Right atrium auricular region (tissue), 2 donors: ENCODE results near the gene ARF1. TPM values are rescaled to one million over a fixed set of nuclear protein-coding genes. Genes with fewer than 3 reads are reported as not detected.

Experiments
- DNase-seq: peaks from one replicate; pipeline ENCODE4 v3.0.0-alpha.2; 2019; ENCODE audit warnings: low spot score
- H3K27ac ChIP-seq, 2 donors: fragments of 200-600 bp; sonication (generic); 1 replicate in 1 of 2; 2 replicates in 1 of 2; pipeline ENCODE4 v1.5.1; 2016 to 2019
- H3K27me3 ChIP-seq, 2 donors: fragments of 200-600 bp; sonication (generic); one replicate each; pipeline versions ENCODE4 v1.5.1 to v1.6.0; 2017 to 2019
- H3K36me3 ChIP-seq: fragments of 200-600 bp; sonication (generic); one replicate; pipeline ENCODE4 v1.5.1; 2016
- H3K4me1 ChIP-seq, 2 donors: fragments of 200-600 bp; sonication (generic); one replicate each; pipeline versions ENCODE4 v1.5.1 to v1.6.0; 2017 to 2019
- H3K4me3 ChIP-seq, 2 donors: fragments of 200-600 bp; sonication (generic); 1 replicate in 1 of 2; 2 replicates in 1 of 2; pipeline ENCODE4 v1.5.1; 2017 to 2019; ENCODE audit warnings: mild to moderate bottlenecking in 1 of 2, moderate library complexity in 1 of 2
- H3K9me3 ChIP-seq, 2 donors: fragments of 200-600 bp; sonication (generic); one replicate each; pipeline ENCODE4 v1.5.1; 2019
- CTCF ChIP-seq, 2 donors: fragments of 200-600 bp; sonication (generic); IDR thresholded peaks; one replicate each; pipeline ENCODE4 v1.5.1; 2019; ENCODE audit warnings: antibody characterized with exemption in 2 of 2
- total RNA-seq, 2 donors: library from RNA; depleted of rRNA; stranded (reverse); fragments of >200 nt; gene quantifications; one replicate each; pipeline ENCODE4 v1.1.0, GENCODE V29; 2016

Gene ARF1
- total RNA-seq, 2 donors from 2014 or later: 375 to 422 TPM

GRCh38 chr1:228058172-228058948 is 24.1 kb upstream of the ARF1 start:
- DNase-seq: no peak
- Histone ChIP-seq H3K27me3 (peaks cover 26 to 32% of the 10 kb centered on the region in 2 donors), H3K9me3 (peaks cover 0 to 11% of the 10 kb centered on the region in 2 donors), H3K36me3 (no peaks in the 10 kb centered on the region), H3K4me1 (peaks cover 0 to 22% of the 10 kb centered on the region in 2 donors), H3K4me3 (no peak overlapping the region), H3K27ac (no peak overlapping the region)
- no peak for TF ChIP-seq CTCF (IDR thresholded peaks at IDR 0.05)

GRCh38 chr1:228058949-228059633 is 23.4 kb upstream of the ARF1 start:
- DNase-seq: no peak
- Histone ChIP-seq H3K27me3 (peaks cover 26 to 32% of the 10 kb centered on the region in 2 donors), H3K36me3 (no peaks in the 10 kb centered on the region), H3K9me3 (peaks cover 0 to 4% of the 10 kb centered on the region in 2 donors), H3K27ac (no peak overlapping the region), H3K4me1 (peaks cover 0 to 22% of the 10 kb centered on the region in 2 donors), H3K4me3 (peak overlapping the region in 1 of 2 donors; percentile 17)
- TF ChIP-seq CTCF (IDR thresholded peaks at IDR 0.05): no peak

- Histone ChIP-seq H3K27me3 (peaks cover 26 to 32% of the 10 kb centered on the region in 2 donors), H3K36me3 (no peaks in the 10 kb centered on the region), H3K27ac (no peak overlapping the region), H3K4me1 (peaks cover 0 to 22% of the 10 kb centered on the region in 2 donors), H3K4me3 (peak overlapping the region in 1 of 2 donors; percentile 17), H3K9me3 (no peaks in the 10 kb centered on the region)
- no peak for DNase-seq
- TF ChIP-seq CTCF (IDR thresholded peaks at IDR 0.05): no peak
Observed at GRCh38 chr1:228059634-228060457, 22.7 kb upstream of the ARF1 start.

- Histone ChIP-seq H3K4me3 (peak overlapping the region in 1 of 2 donors; percentile 17), H3K4me1 (peaks cover 0 to 22% of the 10 kb centered on the region in 2 donors), H3K27me3 (peaks cover 26 to 40% of the 10 kb centered on the region in 2 donors), H3K36me3 (no peaks in the 10 kb centered on the region), H3K9me3 (no peaks in the 10 kb centered on the region), H3K27ac (no peak overlapping the region)
- DNase-seq: no peak
- no peak for TF ChIP-seq CTCF (IDR thresholded peaks at IDR 0.05)
Observed at GRCh38 chr1:228060458-228061190, 21.9 kb upstream of the ARF1 start.

GRCh38 chr1:228061411-228062084 is 21.0 kb upstream of the ARF1 start:
- no peak overlapping the region for H3K4me3 ChIP-seq
- no peak overlapping the region for H3K27ac ChIP-seq
- DNase-seq: no peak
- peaks cover 0 to 22% of the 10 kb centered on the region in 2 donors for H3K4me1 ChIP-seq
- TF ChIP-seq CTCF (IDR thresholded peaks at IDR 0.05): no peak
- H3K27me3 ChIP-seq: peaks cover 26 to 43% of the 10 kb centered on the region in 2 donors
- H3K9me3 ChIP-seq: no peaks in the 10 kb centered on the region
- no peaks in the 10 kb centered on the region for H3K36me3 ChIP-seq
